ENCODE results near the gene MAPK8IP1. TPM values are rescaled to one million over a fixed set of nuclear protein-coding genes. Genes with fewer than 3 reads are reported as not detected.
A peak's percentile ranks its signal among the peaks of the same experiment; 100 is the strongest.
"Not testable (repeated sequence)": the region's sequence is repeated elsewhere in the genome, so short reads cannot be mapped to it uniquely, and the experiment has no call there.

Gene MAPK8IP1
- 10 to 100 TPM in 1 of 4 donors, 1 to 10 TPM in 3; 1.9 to 11.1 (median 2.6) TPM for total RNA-seq

DNA sequence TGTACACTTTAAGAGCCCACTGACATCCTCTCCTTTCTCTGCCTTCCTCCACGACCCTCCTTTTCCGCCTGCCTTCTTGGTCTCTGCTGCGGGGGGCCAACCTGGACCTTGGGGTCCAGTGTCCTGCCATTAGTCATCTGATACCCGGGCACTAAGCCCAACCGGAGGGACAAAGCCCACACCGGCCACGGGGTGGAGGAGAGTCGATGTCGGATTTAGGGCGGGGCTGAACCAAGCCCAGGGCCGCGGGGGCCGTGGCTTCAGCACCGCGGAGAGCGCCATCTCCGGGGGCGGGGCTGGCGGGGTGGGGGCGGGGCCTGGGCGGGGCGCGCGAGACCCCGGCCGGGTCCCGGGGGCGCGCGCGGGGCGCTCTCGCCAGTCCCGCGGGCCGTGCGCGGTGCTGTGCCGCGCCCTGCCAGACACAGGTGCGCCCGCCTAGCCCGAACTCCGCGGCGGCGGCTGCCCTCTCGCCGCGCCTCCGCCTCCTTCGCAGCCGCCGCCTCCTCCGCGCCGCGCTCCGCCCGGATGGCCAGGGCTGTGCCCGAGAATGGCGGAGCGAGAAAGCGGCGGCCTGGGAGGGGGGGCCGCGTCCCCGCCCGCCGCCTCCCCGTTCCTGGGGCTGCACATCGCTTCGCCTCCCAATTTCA lies at the start of gene MAPK8IP1:
Gene MAPK8IP1, plus strand, starts transcription at position 378 of the 647 bp plus-strand sequence. Its CDS starts 170 bp downstream, at position 548.
- TF ChIP-seq POLR2AphosphoS5 (IDR thresholded peaks at IDR 0.05) (no peak), CTCF (IDR thresholded peaks at IDR 0.05) (no peak), EP300 (IDR thresholded peaks at IDR 0.05; ENCODE audit: low read depth) (no peak), POLR2A (IDR thresholded peaks at IDR 0.05) (no peak)
- Histone ChIP-seq H3K36me3 (peaks cover 0 to 9% (median 3%) of the 10 kb centered on the region in 4 donors), H3K4me1 (peaks cover 0 to 12% (median 5%) of the 10 kb centered on the region in 4 donors), H3K27ac (peak within 1 kb of the TSS in 1 of 4 donors; percentile 15), H3K4me3 (peak within 1 kb of the TSS; percentile 11 to 63 (median 44)), H3K9me3 (no peaks in the 10 kb centered on the region), H3K27me3 (no peaks in the 10 kb centered on the region)
- peak; percentile 56 for DNase-seq
- 14% methylated on average over 12 of the region's 73 CpGs; no CpG with 5 or more reads in 1 of the 2 donors for WGBS, 2 donors (ENCODE audit: low coverage in 1 of 2)
- intact Hi-C loops (cut with DNase I; ENCODE audit: low total_unique reads) (no loop called here), in situ Hi-C loops (cut with MboI; ENCODE audit: low pct_ligation_motif_present in 1 of 4, low pct_unique_long_range_greater_than_20kb in 1 of 4, low sequenced_read_pairs in 3 of 4) (no loop called here)

DNA sequence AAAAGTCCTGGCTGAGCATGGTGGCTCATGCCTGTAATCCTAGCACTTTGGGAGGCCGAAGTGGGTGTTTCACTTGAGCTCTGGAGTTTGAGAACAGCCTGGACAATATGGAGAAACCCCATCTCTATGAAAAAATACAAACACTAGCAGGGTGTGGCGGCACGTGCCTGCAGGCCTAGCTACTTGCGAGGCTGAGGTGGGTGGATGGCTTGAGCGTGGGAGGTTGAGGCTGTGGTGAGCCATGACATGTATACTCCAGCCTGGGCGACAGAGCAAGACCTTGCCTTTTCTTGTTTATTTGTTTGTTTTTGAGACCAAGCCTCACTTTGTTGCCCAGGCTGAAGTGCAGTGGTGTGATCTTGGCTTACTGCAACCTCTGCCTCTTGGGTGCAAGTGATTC lies 46.2 kb upstream of the MAPK8IP1 start:
- intact Hi-C loops (cut with DNase I; ENCODE audit: low total_unique reads), result no loop called here
- WGBS, 2 donors (ENCODE audit: low coverage in 1 of 2), result 74 to 81% methylated on average over 5 to 6 of the region's 6 CpGs
- no peak for DNase-seq

GRCh38 chr11:45840251-45840650 lies 45.2 kb upstream of the MAPK8IP1 start:
- H3K27ac ChIP-seq; H3K4me3 ChIP-seq; DNase-seq; H3K9me3 ChIP-seq; H3K36me3 ChIP-seq; H3K27me3 ChIP-seq; in situ Hi-C loops (cut with MboI; ENCODE audit: low pct_ligation_motif_present in 1 of 4, low pct_unique_long_range_greater_than_20kb in 1 of 4, low sequenced_read_pairs in 3 of 4); intact Hi-C loops (cut with DNase I; ENCODE audit: low total_unique reads): not testable (repeated sequence)
- H3K4me1 ChIP-seq, result peaks cover 0 to 18% (median 4%) of the 10 kb centered on the region in 4 donors
- 78 to 90% methylated on average over 5 to 13 of the region's 13 CpGs for WGBS, 2 donors (ENCODE audit: low coverage in 1 of 2)

More for the DNA sequence above, 46.2 kb upstream of the MAPK8IP1 start:
- no peak overlapping the region for H3K27ac ChIP-seq
- H3K9me3 ChIP-seq, result no peaks in the 10 kb centered on the region
- in situ Hi-C loops (cut with MboI; ENCODE audit: low pct_ligation_motif_present in 1 of 4, low pct_unique_long_range_greater_than_20kb in 1 of 4, low sequenced_read_pairs in 3 of 4), result no loop called here
- peaks cover 0 to 15% (median 4%) of the 10 kb centered on the region in 4 donors for H3K4me1 ChIP-seq
- no peaks in the 10 kb centered on the region for H3K36me3 ChIP-seq
- no peaks in the 10 kb centered on the region for H3K27me3 ChIP-seq
- no peak for TF ChIP-seq CTCF (IDR thresholded peaks at IDR 0.05)
- TF ChIP-seq POLR2AphosphoS5 (IDR thresholded peaks at IDR 0.05), result no peak
- TF ChIP-seq POLR2A (IDR thresholded peaks at IDR 0.05), result no peak
- TF ChIP-seq EP300 (IDR thresholded peaks at IDR 0.05; ENCODE audit: low read depth), result no peak
- no peak overlapping the region for H3K4me3 ChIP-seq

DNA sequence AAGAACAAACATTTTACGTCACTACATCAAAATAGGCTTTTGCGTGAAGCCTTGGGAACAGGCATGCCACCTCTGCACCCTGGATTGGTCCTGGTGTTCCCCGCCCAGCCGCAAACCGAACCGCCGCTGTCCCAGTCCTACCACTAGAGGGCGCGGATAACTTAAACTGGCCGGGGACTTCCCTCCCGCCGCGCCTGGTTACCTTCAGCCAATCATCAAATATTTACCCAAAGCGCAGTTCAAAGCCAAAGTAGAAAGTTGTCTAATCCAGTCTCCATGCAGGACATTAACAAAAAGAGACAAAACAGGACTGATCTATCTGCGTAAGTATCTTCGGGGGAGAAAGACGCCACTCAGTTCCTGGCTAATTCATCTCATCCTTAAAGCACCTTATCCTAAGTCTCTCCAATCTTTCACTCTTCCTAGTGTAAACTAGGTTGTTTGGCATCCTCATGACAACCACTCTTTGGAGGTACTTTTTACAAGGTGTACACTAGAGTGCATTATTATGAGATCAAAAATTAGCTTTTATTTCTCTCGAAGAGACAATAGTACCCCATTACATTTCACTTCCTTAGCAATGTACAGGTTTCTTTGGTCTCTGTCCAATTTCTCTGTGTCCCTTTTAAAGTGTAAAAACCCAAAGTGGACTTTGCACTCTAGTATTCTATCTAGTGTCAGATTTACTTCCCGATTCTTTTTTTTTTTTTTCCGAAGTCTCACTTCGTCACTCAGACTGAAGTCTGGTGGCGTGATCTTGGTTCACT lies 42.1 kb upstream of the MAPK8IP1 start:
- H3K9me3 ChIP-seq, result no peaks in the 10 kb centered on the region

More for the DNA sequence above, 42.1 kb upstream of the MAPK8IP1 start:
- Histone ChIP-seq H3K36me3 (no peaks in the 10 kb centered on the region), H3K4me1 (peaks cover 8 to 30% (median 12%) of the 10 kb centered on the region in 4 donors), H3K27ac (peak overlapping the region; percentile 88 to 92 (median 90)), H3K4me3 (peak overlapping the region in 1 of 4 donors; percentile 22), H3K27me3 (no peaks in the 10 kb centered on the region)
- TF ChIP-seq CTCF (IDR thresholded peaks at IDR 0.05) (peak; percentile 89 to 98 (median 97)), POLR2AphosphoS5 (IDR thresholded peaks at IDR 0.05) (peak; percentile 52 to 79 (median 62)), EP300 (IDR thresholded peaks at IDR 0.05; ENCODE audit: low read depth) (peak; percentile 41), POLR2A (IDR thresholded peaks at IDR 0.05) (peak; percentile 49)
- intact Hi-C loops (cut with DNase I; ENCODE audit: low total_unique reads) (loop anchor here (2.0 kb wide), 1 partner anchor 75 kb away; no protein-coding TSS in a partner anchor), in situ Hi-C loops (cut with MboI; ENCODE audit: low pct_ligation_motif_present in 1 of 4, low pct_unique_long_range_greater_than_20kb in 1 of 4, low sequenced_read_pairs in 3 of 4) (no loop called here)
- 11 to 44% methylated on average over 5 to 22 of the region's 22 CpGs for WGBS, 2 donors (ENCODE audit: low coverage in 1 of 2)
- DNase-seq, result peak; percentile 96

Measured in transverse colon (tissue), 4 donors.